K562 (cell line): Measurements from ENCODE around the gene LYRM1. TPM values are rescaled to one million over a fixed set of nuclear protein-coding genes. Genes with fewer than 3 reads are reported as not detected.

Experiments
- ATAC-seq: fragments of 200-7000 bp; cut with Tn5 transposase; 3 replicates; pipeline ENCODE4 v1.9.1; 2020; ENCODE audit warnings: moderate library complexity
- BruUV-seq: library from RNA; stranded (reverse); fragments of 400-500 nt; replicated peaks from 2 replicates; lab custom pipeline; 2021; lab: Mats Ljungman, UMichigan
- CTCF ChIA-PET: fragments of 300-600 bp; formaldehyde crosslinking; extraction: SDS; loops from one replicate; lab custom pipeline; 2021; ENCODE audit warnings: low intra/inter-chr PET ratio; lab: Yijun Ruan, JAX
- POLR2A ChIA-PET: fragments of 300-600, 350-650 bp; sonication (Branson Sonifier 250); formaldehyde crosslinking; extraction: SDS; loops from one replicate; lab custom pipeline; 2021; ENCODE audit warnings: antibody characterized with exemption, inconsistent platforms; lab: Yijun Ruan, JAX
- DNase-seq, 4 experiments: peaks; one replicate each; pipeline versions ENCODE4 v3.0.0 to v3.0.0-alpha.2; 2011 to 2018; ENCODE audit warnings: low spot score in 3 of 4, mixed read lengths in 3 of 4; ENCODE audit errors: extremely low read depth in 1 of 4
- FAIRE-seq: peaks from 2 replicates; lab custom pipeline; 2011; peaks lifted over from hg19 to GRCh38; lab: Jason Lieb, UNC
- H2AFZ ChIP-seq: 2 replicates; pipeline ENCODE4 v1.6.0; 2011; ENCODE audit warnings: low read depth, low read length, control low read depth, inconsistent platforms
- H3K27ac ChIP-seq: fragments of 200-600 bp; 3 replicates; pipeline ENCODE4 v1.8.0; 2011; ENCODE audit warnings: low read depth, mild to moderate bottlenecking, control low read depth, inconsistent platforms, low read length, moderate library complexity, mixed read lengths; ENCODE audit errors: extremely low read depth
- H3K27me3 ChIP-seq, 2 experiments: fragments of 300-600 bp in 1 of 2; 2 replicates in 1 of 2; 3 replicates in 1 of 2; pipeline versions ENCODE4 v1.6.0 to v1.8.0; 2011; ENCODE audit warnings: inconsistent platforms in 2 of 2, low read length in 2 of 2, mild to moderate bottlenecking in 1 of 2, mixed read lengths in 1 of 2, moderate library complexity in 1 of 2; ENCODE audit not compliant: control insufficient read depth in 2 of 2, insufficient read depth in 2 of 2
- H3K36me3 ChIP-seq: fragments of 300-600 bp; 3 replicates; pipeline ENCODE4 v1.8.0; 2011; ENCODE audit warnings: mild to moderate bottlenecking, low read length, inconsistent platforms; ENCODE audit not compliant: control insufficient read depth, insufficient read depth
- H3K4me1 ChIP-seq, 2 experiments: fragments of 200-600 bp in 1 of 2; replicated peaks in 1 of 2; 2 replicates in 1 of 2; 3 replicates in 1 of 2; pipeline versions ENCODE4 v1.5.1 to v1.8.0; 2011; ENCODE audit warnings: inconsistent platforms in 2 of 2, low read length in 2 of 2, mild to moderate bottlenecking in 1 of 2, mixed read lengths in 1 of 2, moderate library complexity in 1 of 2; ENCODE audit not compliant: control insufficient read depth in 2 of 2, insufficient read depth in 2 of 2
- H3K4me2 ChIP-seq: 2 replicates; pipeline ENCODE4 v1.6.1; 2011; ENCODE audit warnings: low read length, control low read depth, inconsistent platforms, mixed read lengths; ENCODE audit not compliant: insufficient read depth
- H3K4me3 ChIP-seq: fragments of 200-600 bp; sonication (generic), shearing (Covaris generic); 2 replicates; pipeline ENCODE4 v1.5.1; 2016; ENCODE audit warnings: control low read depth, inconsistent platforms
- H3K79me2 ChIP-seq: fragments of 200-600 bp; 3 replicates; pipeline ENCODE4 v1.8.0; 2011; ENCODE audit warnings: low read length, inconsistent platforms; ENCODE audit not compliant: control insufficient read depth, insufficient read depth
- H3K9ac ChIP-seq, 2 experiments: 2 replicates each; pipeline versions ENCODE4 v1.6.0 to v1.6.1; 2011; ENCODE audit warnings: low read depth in 2 of 2, low read length in 2 of 2, control low read depth in 1 of 2, inconsistent platforms in 1 of 2, mild to moderate bottlenecking in 1 of 2, mixed read lengths in 1 of 2; ENCODE audit not compliant: insufficient read depth in 1 of 2
- H3K9me1 ChIP-seq: one replicate; pipeline ENCODE4 v1.6.0; 2011; ENCODE audit warnings: inconsistent platforms, mild to moderate bottlenecking, low read length, moderate library complexity; ENCODE audit not compliant: control insufficient read depth, insufficient read depth
- H3K9me3 ChIP-seq: replicated peaks from 2 replicates; pipeline ENCODE4 v1.5.1; 2011; ENCODE audit warnings: low read depth, low read length, inconsistent platforms; ENCODE audit not compliant: control insufficient read depth, insufficient read depth
- H4K20me1 ChIP-seq: replicated peaks from 2 replicates; pipeline ENCODE4 v1.6.1; 2011; ENCODE audit warnings: low read length, inconsistent platforms, mixed read lengths; ENCODE audit not compliant: control insufficient read depth, insufficient read depth
- CREB3 ChIP-seq: fragments of 450-650 bp; conservative IDR thresholded peaks from 2 replicates; pipeline ENCODE4 v1.6.1; 2016; ENCODE audit warnings: missing genetic modification characterization, low read depth, mild to moderate bottlenecking, missing compliant biosample characterization, moderate library complexity
- CTCFL ChIP-seq: IDR thresholded peaks from 2 replicates; pipeline ENCODE4 v1.6.1; 2011; ENCODE audit warnings: borderline replicate concordance, low read depth, mild to moderate bottlenecking, moderate library complexity, low read length; ENCODE audit not compliant: insufficient read depth, poor library complexity, severe bottlenecking
- HNRNPK ChIP-seq: fragments of 200-400 bp; formaldehyde crosslinking; IDR thresholded peaks from one replicate; pipeline ENCODE4 v1.6.1; 2018; ENCODE audit warnings: mild to moderate bottlenecking, low read depth, low read length; ENCODE audit not compliant: poor library complexity, severe bottlenecking
- KLF1 ChIP-seq: fragments of 450-650 bp; IDR thresholded peaks from 2 replicates; pipeline ENCODE4 v1.6.1; 2016; ENCODE audit warnings: missing genetic modification characterization, missing compliant biosample characterization
- PYGO2 ChIP-seq: fragments of 450-650 bp; IDR thresholded peaks from 2 replicates; pipeline ENCODE4 v1.6.1; 2016; ENCODE audit warnings: mild to moderate bottlenecking, missing genetic modification characterization, moderate library complexity, missing compliant biosample characterization
- ZNF174 ChIP-seq: fragments of 250-450 bp; sonication (Bioruptor Pico); IDR thresholded peaks from 2 replicates; pipeline ENCODE4 v1.4.0; 2020; ENCODE audit warnings: mild to moderate bottlenecking
- ZNF707 ChIP-seq: fragments of 250-450 bp; sonication (Bioruptor Pico); conservative IDR thresholded peaks from 2 replicates; pipeline ENCODE4 v1.8.0; 2022; ENCODE audit warnings: inconsistent platforms, mild to moderate bottlenecking, moderate library complexity
- WGBS: fragments of 100-300 bp; shearing (Covaris generic); methylation state at CpG from one replicate; pipeline ENCODE4 v1.1.6; 2016; ENCODE audit warnings: low coverage, mixed read lengths; ENCODE audit not compliant: insufficient coverage; ENCODE audit errors: missing lambda C conversion rate; 5-methylcytosine and 5-hydroxymethylcytosine counted together
- in situ Hi-C: fragments of 300-500 bp; cut with MboI; formaldehyde crosslinking; loops from 4 replicates; pipeline ENCODE4 v1.15.0; 2018; ENCODE audit warnings: inconsistent platforms, mixed read lengths
- intact Hi-C: fragments of 100-400 bp; cut with micrococcal nuclease; formaldehyde crosslinking; loops from 2 replicates; pipeline ENCODE4 v1.14.2; 2022
- polyA plus RNA-seq, 8 experiments: library from polyadenylated mRNA; depleted of rRNA in 4 of 8; stranded (reverse) in 5 of 8; unstranded in 3 of 8; fragments of >200 nt; fragmentation: Nextera tagmentation in 2 of 8; fragmentation: Illumina TruSeq in 1 of 8; extraction: Ambion mirVana in 2 of 8; extraction: Trizol in 1 of 8; gene quantifications; 2 replicates each; pipeline versions ENCODE4 v1.2.1 to v1.2.3, GENCODE V29; 2011 to 2014; ENCODE audit warnings: inconsistent platforms in 1 of 8, missing spikeins in 1 of 8
- total RNA-seq, 7 experiments: library from RNA; depleted of rRNA in 6 of 7; stranded (reverse); fragments of >200 nt in 6 of 7; fragmentation: Illumina TruSeq in 2 of 7; extraction: Trizol in 2 of 7; gene quantifications; 2 replicates each; pipeline versions ENCODE4 v1.2.1 to v1.2.3, GENCODE V29; 2011 to 2021; ENCODE audit warnings: low replicate concordance in 1 of 7

Gene LYRM1
- total and polyA plus RNA-seq, 9 of the 15 experiments (the other 6 are each of a cell fraction or from before 2014, with no cell fraction given): 17.5 to 44.1 (median 32.7) TPM

GRCh38 chr16:20880867-20881502 is 19.6 kb upstream of the LYRM1 start:
- Histone ChIP-seq H4K20me1 (no peaks in the 10 kb centered on the region), H3K36me3 (no peaks in the 10 kb centered on the region), H3K4me3 (no peak overlapping the region), H3K27me3 (no peaks in the 10 kb centered on the region), H3K9me3 (no peaks in the 10 kb centered on the region), H3K9ac (no peak overlapping the region), H3K4me1 (peaks cover 0 to 1% of the 10 kb centered on the region in 2 experiments; a peak in 2 of 5 replicates), H2AFZ (no peak overlapping the region), H3K27ac (no peak overlapping the region), H3K9me1 (no peaks in the 10 kb centered on the region), H3K4me2 (no peak overlapping the region), H3K79me2 (no peaks in the 10 kb centered on the region)
- no TSS peak for BruUV-seq
- FAIRE-seq (no peak), ATAC-seq (no peak), DNase-seq (no peak)
- no peak for TF ChIP-seq CREB3
- TF ChIP-seq HNRNPK: no peak
- no peak for TF ChIP-seq KLF1
- no peak for TF ChIP-seq ZNF707 (CRISPR knock-in tag)
- no peak for TF ChIP-seq ZNF174 (CRISPR knock-in tag)
- no peak for TF ChIP-seq CTCFL
- TF ChIP-seq PYGO2 (tag): no peak
- in situ Hi-C loops: no loop called here
- POLR2A ChIA-PET: interaction anchor here (0.6 to 1.7 kb wide), 4 partner anchors 9 to 33 kb away, joined by 3 to 5 read pairs (median 4); no protein-coding TSS in a partner anchor
- WGBS: 61% methylated on average over 3 of the region's 3 CpGs
- intact Hi-C loops: no loop called here
- CTCF ChIA-PET: no interaction called here
